Right lobe of liver (tissue), 6 donors: ENCODE data around the gene SEC24D. TPM values are rescaled to one million over a fixed set of nuclear protein-coding genes. Genes with fewer than 3 reads are reported as not detected.

Experiments used
- ATAC-seq, 4 donors: fragments of 200-7000 bp; cut with Tn5 transposase; one replicate each; pipeline ENCODE4 v1.9.1; 2020; ENCODE audit warnings: mild to moderate bottlenecking in 4 of 4, moderate library complexity in 4 of 4
- DNase-seq, 3 donors: peaks; one replicate each; pipeline ENCODE4 v3.0.0-alpha.2; 2020
- H3K27ac ChIP-seq, 3 donors: fragments of 200-600 bp; one replicate each; pipeline ENCODE4 v1.8.0; 2022
- H3K27me3 ChIP-seq, 2 donors: fragments of 200-600 bp; one replicate each; pipeline ENCODE4 v1.8.0; 2022
- H3K36me3 ChIP-seq, 4 donors: fragments of 200-600 bp; sonication (generic) in 1 of 4; one replicate each; pipeline versions ENCODE4 v1.5.1 to v1.8.0; 2017 to 2022; ENCODE audit warnings: control low read depth in 1 of 4
- H3K4me1 ChIP-seq, 4 donors: fragments of 200-600 bp; sonication (generic) in 1 of 4; one replicate each; pipeline versions ENCODE4 v1.5.1 to v1.8.0; 2017 to 2022; ENCODE audit warnings: control low read depth in 1 of 4
- H3K4me3 ChIP-seq, 3 donors: fragments of 200-600 bp; one replicate each; pipeline ENCODE4 v1.8.0; 2022
- H3K9me3 ChIP-seq, 4 donors: fragments of 200-600 bp; sonication (generic) in 1 of 4; one replicate each; pipeline versions ENCODE4 v1.5.1 to v1.8.0; 2017 to 2022; ENCODE audit warnings: control low read depth in 1 of 4
- POLR2A ChIP-seq: fragments of 450-650 bp; IDR thresholded peaks from one replicate; pipeline ENCODE4 v1.6.1; 2017; ENCODE audit warnings: antibody characterized with exemption, mild to moderate bottlenecking
- WGBS: methylation state at CpG from one replicate; pipeline ENCODE4 v1.1.6; 2018; ENCODE audit warnings: low coverage, low lambda C conversion rate; ENCODE audit not compliant: insufficient coverage; ENCODE audit errors: missing lambda C conversion rate; 5-methylcytosine and 5-hydroxymethylcytosine counted together
- intact Hi-C, 2 donors: fragments of 100-400 bp; cut with DNase I; formaldehyde crosslinking; loops; one replicate each; pipeline versions ENCODE4 v1.11.2 to v1.14.1; 2022
- total RNA-seq, 6 experiments: library from RNA; depleted of rRNA in 2 of 6; stranded (reverse); fragments of >200 nt in 2 of 6; fragmentation: NEBNext Ultra II Directional in 3 of 6; extraction: Animal tissue kit (Norgen Biotek cat#: 25700) in 3 of 6; gene quantifications; one replicate each; pipeline versions ENCODE4 v1.1.0 to v1.2.4, GENCODE V29; 2016 to 2023
- TF ChIP-seq, protein P1 (sequence below), 4 donors: fragments of 200-600 bp in 3 of 4; fragments of 450-650 bp in 1 of 4; IDR thresholded peaks; one replicate each; pipeline versions ENCODE4 v1.5.1 to v1.8.0; 2016 to 2022; ENCODE audit warnings: antibody characterized with exemption in 4 of 4, mild to moderate bottlenecking in 2 of 4
- donor health status: DM: no; HTN: yes; CAD: no.
- donor health status: DM: no; HTN: no; CAD: no.
- donor health status: DM: no; HTN: no; CAD: no.
- donor health status: DM: no; HTN: yes; CAD: no.
- donor health status: DM: no; HTN: yes; CAD: no.

Gene SEC24D
- total RNA-seq, 6 experiments from 2014 or later: 52.2 to 80.1 (median 69.2) TPM

- Histone ChIP-seq H3K27ac (peak overlapping the region; percentile 57 to 79 (median 64)), H3K4me1 (peaks cover 0 to 85% (median 37%) of the 10 kb centered on the region in 4 donors), H3K4me3 (peak overlapping the region in 1 of 3 donors; percentile 17), H3K27me3 (no peaks in the 10 kb centered on the region), H3K36me3 (peaks cover 0 to 28% (median 6%) of the 10 kb centered on the region in 4 donors), H3K9me3 (no peaks in the 10 kb centered on the region)
- peak; percentile 87 to 95 (median 93) for ATAC-seq
- intact Hi-C loops: no loop called here
- whole genome bisulfite sequencing: 24% methylated on average over 2 of the region's 2 CpGs
- peak; percentile 66 for TF ChIP-seq POLR2A
- TF ChIP-seq, protein P1, sequence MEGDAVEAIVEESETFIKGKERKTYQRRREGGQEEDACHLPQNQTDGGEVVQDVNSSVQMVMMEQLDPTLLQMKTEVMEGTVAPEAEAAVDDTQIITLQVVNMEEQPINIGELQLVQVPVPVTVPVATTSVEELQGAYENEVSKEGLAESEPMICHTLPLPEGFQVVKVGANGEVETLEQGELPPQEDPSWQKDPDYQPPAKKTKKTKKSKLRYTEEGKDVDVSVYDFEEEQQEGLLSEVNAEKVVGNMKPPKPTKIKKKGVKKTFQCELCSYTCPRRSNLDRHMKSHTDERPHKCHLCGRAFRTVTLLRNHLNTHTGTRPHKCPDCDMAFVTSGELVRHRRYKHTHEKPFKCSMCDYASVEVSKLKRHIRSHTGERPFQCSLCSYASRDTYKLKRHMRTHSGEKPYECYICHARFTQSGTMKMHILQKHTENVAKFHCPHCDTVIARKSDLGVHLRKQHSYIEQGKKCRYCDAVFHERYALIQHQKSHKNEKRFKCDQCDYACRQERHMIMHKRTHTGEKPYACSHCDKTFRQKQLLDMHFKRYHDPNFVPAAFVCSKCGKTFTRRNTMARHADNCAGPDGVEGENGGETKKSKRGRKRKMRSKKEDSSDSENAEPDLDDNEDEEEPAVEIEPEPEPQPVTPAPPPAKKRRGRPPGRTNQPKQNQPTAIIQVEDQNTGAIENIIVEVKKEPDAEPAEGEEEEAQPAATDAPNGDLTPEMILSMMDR (IDR thresholded peaks at IDR 0.05): no peak
- peak; percentile 77 to 95 (median 85) for DNase-seq
Observed at GRCh38 chr4:118826723-118827444, 9.0 kb downstream of the SEC24D start.

GRCh38 chr4:118825799-118826198 lies 10.1 kb downstream of the SEC24D start:
- Histone ChIP-seq H3K27me3 (no peaks in the 10 kb centered on the region), H3K4me3 (no peak overlapping the region), H3K4me1 (peaks cover 0 to 86% (median 42%) of the 10 kb centered on the region in 4 donors), H3K9me3 (no peaks in the 10 kb centered on the region), H3K27ac (peak overlapping the region in 2 of 3 donors; percentile 57 to 79), H3K36me3 (peaks cover 0 to 21% (median 4%) of the 10 kb centered on the region in 4 donors)
- intact Hi-C loops: no loop called here
- ATAC-seq (no peak), DNase-seq (no peak)
- TF ChIP-seq, protein P1 (IDR thresholded peaks at IDR 0.05): no peak
- TF ChIP-seq POLR2A: no peak
- 16% methylated on average over 3 of the region's 3 CpGs for WGBS

- Histone ChIP-seq H3K4me1 (peaks cover 0 to 79% (median 39%) of the 10 kb centered on the region in 4 donors), H3K27ac (peak overlapping the region; percentile 25 to 79 (median 65))
- 75% methylated on average over 5 of the region's 5 CpGs for WGBS
Observed at GRCh38 chr4:118824141-118824540, 11.8 kb downstream of the SEC24D start.

GRCh38 chr4:118823471-118823870 lies 12.5 kb downstream of the SEC24D start:
- Histone ChIP-seq H3K4me1 (peaks cover 0 to 73% (median 35%) of the 10 kb centered on the region in 4 donors), H3K4me3 (no peak overlapping the region), H3K27ac (peak overlapping the region; percentile 65 to 79 (median 76)), H3K27me3 (no peaks in the 10 kb centered on the region), H3K9me3 (no peaks in the 10 kb centered on the region), H3K36me3 (peaks cover 0 to 7% (median 0%) of the 10 kb centered on the region in 4 donors)
- peak; percentile 54 to 81 (median 69) for DNase-seq
- intact Hi-C loops: no loop called here
- TF ChIP-seq, protein P1 (IDR thresholded peaks at IDR 0.05): no peak
- no peak for TF ChIP-seq POLR2A
- ATAC-seq: peak; percentile 62 to 68 (median 66)
- 60% methylated on average over 2 of the region's 2 CpGs for WGBS

More at GRCh38 chr4:118824141-118824540, 11.8 kb downstream of the SEC24D start:
- Histone ChIP-seq H3K4me3 (no peak overlapping the region), H3K36me3 (peaks cover 0 to 9% (median under 1%) of the 10 kb centered on the region in 4 donors), H3K27me3 (no peaks in the 10 kb centered on the region), H3K9me3 (no peaks in the 10 kb centered on the region)
- DNase-seq: no peak
- no peak for ATAC-seq
- intact Hi-C loops: no loop called here
- TF ChIP-seq POLR2A: no peak
- TF ChIP-seq, protein P1 (IDR thresholded peaks at IDR 0.05): no peak
